ENCODE data around the gene C2orf49. TPM values are rescaled to one million over a fixed set of nuclear protein-coding genes. Genes with fewer than 3 reads are reported as not detected.

The C2orf49 gene
- total and polyA plus RNA-seq, 2 donors (not counting 3 experiments of a cell fraction or from before 2014, with no cell fraction given): 4.6 to 15.0 TPM

- Histone ChIP-seq H3K4me1 (ENCODE audit: control insufficient read depth, extremely low read depth, insufficient read depth, low read length) (peaks cover 41% of the 10 kb centered on the region), H3K4me2 (ENCODE audit: insufficient read depth, low read length) (peak overlapping the region; percentile 75), H2AFZ (ENCODE audit: low read depth, low read length) (no peak overlapping the region), H3K9me3 (replicated peaks; ENCODE audit: control insufficient read depth, insufficient read depth, low read length) (no peaks in the 10 kb centered on the region), H3K9me1 (replicated peaks; ENCODE audit: control insufficient read depth, extremely low read depth, insufficient read depth, low read length) (no peaks in the 10 kb centered on the region), H3K36me3 (ENCODE audit: control insufficient read depth in 2 of 2, extremely low read depth in 1 of 2, insufficient read depth in 2 of 2, low read length in 2 of 2) (peaks cover 5 to 12% of the 10 kb centered on the region in 2 experiments), H4K20me1 (replicated peaks; ENCODE audit: control insufficient read depth, extremely low read depth, insufficient read depth, low read length) (no peaks in the 10 kb centered on the region), H3K79me2 (ENCODE audit: control insufficient read depth, insufficient read depth, low read length) (peaks cover 63% of the 10 kb centered on the region), H3K27ac (ENCODE audit: insufficient read depth, low read depth, low read length) (peak overlapping the region; percentile 92), H3K4me3 (replicated peaks in 1 of 3; ENCODE audit: insufficient read depth in 1 of 3, low read depth in 1 of 3, low read length in 3 of 3) (peak overlapping the region; percentile 59 to 99 (median 99)), H3K9ac (replicated peaks; ENCODE audit: extremely low read depth, insufficient read depth, low read length) (peak overlapping the region; percentile 100), H3K27me3 (ENCODE audit: control insufficient read depth in 2 of 2, insufficient read depth in 2 of 2, low read length in 2 of 2) (no peaks in the 10 kb centered on the region)
- intact Hi-C loops (cut with micrococcal nuclease): loop anchor here (1.0 to 10.0 kb wide), 3 partner anchors 9 to 797 kb away; partner anchors contain the start of genes C2orf49 and UXS1
- BruUV-seq (replicated peaks): no TSS peak
- dilution Hi-C loops (cut with MboI; ENCODE audit: extremely low pct_ligation_motif_present, low sequenced_read_pairs): no loop called here
- POLR2A ChIA-PET: interaction anchor here (0.8 to 2.0 kb wide), 3 partner anchors 9 to 123 kb away, joined by 3 to 16 read pairs (median 3); no protein-coding TSS in a partner anchor
- peak; percentile 33 for DNase-seq (ENCODE audit: low read depth, low spot score)
- CTCF ChIA-PET: interaction anchor here (0.9 to 4.7 kb wide), 6 partner anchors 9 to 123 kb away, joined by 3 to 31 read pairs (median 8); no protein-coding TSS in a partner anchor
- TF ChIP-seq, protein P1, sequence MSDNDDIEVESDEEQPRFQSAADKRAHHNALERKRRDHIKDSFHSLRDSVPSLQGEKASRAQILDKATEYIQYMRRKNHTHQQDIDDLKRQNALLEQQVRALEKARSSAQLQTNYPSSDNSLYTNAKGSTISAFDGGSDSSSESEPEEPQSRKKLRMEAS (IDR thresholded peaks at IDR 0.05; ENCODE audit: insufficient read depth, insufficient read length): no peak
- TF ChIP-seq MYC (IDR thresholded peaks at IDR 0.05; ENCODE audit: low read depth, low read length) (no peak), POLR2A (IDR thresholded peaks at IDR 0.05; ENCODE audit: low read depth, low read length) (peak; percentile 12), FOS (IDR thresholded peaks at IDR 0.05; ENCODE audit: borderline replicate concordance, insufficient read depth, low read length) (no peak)
- no peak for FAIRE-seq
Measured at GRCh38 chr2:105397953-105398335, 60.6 kb downstream of the C2orf49 start.

DNA sequence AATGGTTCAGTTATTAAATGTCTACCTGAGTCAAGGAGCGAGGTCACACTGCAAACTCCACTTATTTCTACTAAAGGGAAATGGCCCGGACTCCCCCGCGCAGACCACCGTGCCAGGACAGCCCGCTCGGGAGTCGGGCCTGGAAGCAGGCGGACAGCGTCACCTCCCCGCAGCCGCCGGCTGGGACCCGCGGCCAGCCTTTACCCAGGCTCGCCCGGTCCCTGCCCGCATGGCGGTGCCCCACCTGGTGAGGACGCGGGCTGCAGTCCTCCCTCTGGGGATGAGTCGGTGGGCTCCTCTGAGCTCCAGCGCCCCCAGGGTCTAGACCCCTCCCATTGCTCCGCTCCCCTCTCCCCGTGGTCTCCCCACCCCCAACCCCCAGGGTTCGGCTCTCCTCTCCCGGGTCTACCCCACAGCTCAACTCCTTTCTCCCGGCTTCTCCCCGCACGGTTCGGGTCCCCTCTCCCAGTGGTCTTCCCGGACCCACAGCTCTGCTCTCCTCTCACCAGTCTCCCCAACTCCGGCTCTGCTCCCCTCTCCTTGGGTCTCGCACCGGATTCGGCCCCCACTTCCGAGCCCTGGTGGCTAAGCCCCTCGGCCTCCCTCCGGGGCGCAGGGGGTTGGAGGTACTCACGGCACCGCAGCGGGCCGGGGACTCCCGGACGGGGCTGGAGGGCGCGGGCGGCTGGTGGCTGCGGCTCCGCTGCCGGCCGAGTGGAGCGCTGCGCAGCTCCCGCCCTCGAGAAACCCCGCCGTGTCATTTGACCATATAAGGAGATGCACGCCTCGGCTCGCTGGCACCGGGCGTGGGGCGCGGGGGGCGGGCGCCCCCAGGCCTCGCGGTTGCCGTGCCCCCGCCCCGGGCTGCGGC is 61.2 kb downstream of the C2orf49 start, which contains the start of gene FHL2:
Gene FHL2 (minus strand): TSS at position 716 of the 871 bp plus-strand sequence. CDS start 12,535 bp downstream, outside the sequence.
- Histone ChIP-seq H2AFZ (ENCODE audit: low read depth, low read length) (peak within 1 kb of the TSS; percentile 75), H3K4me3 (replicated peaks in 1 of 3; ENCODE audit: insufficient read depth in 1 of 3, low read depth in 1 of 3, low read length in 3 of 3) (peak within 1 kb of the TSS; percentile 59 to 99 (median 99)), H3K9ac (replicated peaks; ENCODE audit: extremely low read depth, insufficient read depth, low read length) (peak within 1 kb of the TSS; percentile 100), H3K27me3 (ENCODE audit: control insufficient read depth in 2 of 2, insufficient read depth in 2 of 2, low read length in 2 of 2) (no peaks in the 10 kb centered on the region), H3K4me2 (ENCODE audit: insufficient read depth, low read length) (peak within 1 kb of the TSS; percentile 75), H3K9me3 (replicated peaks; ENCODE audit: control insufficient read depth, insufficient read depth, low read length) (no peaks in the 10 kb centered on the region), H3K9me1 (replicated peaks; ENCODE audit: control insufficient read depth, extremely low read depth, insufficient read depth, low read length) (no peaks in the 10 kb centered on the region), H3K36me3 (ENCODE audit: control insufficient read depth in 2 of 2, extremely low read depth in 1 of 2, insufficient read depth in 2 of 2, low read length in 2 of 2) (peaks cover 2 to 12% of the 10 kb centered on the region in 2 experiments), H3K79me2 (ENCODE audit: control insufficient read depth, insufficient read depth, low read length) (peaks cover 57% of the 10 kb centered on the region), H4K20me1 (replicated peaks; ENCODE audit: control insufficient read depth, extremely low read depth, insufficient read depth, low read length) (no peaks in the 10 kb centered on the region), H3K27ac (ENCODE audit: insufficient read depth, low read depth, low read length) (peak within 1 kb of the TSS; percentile 92), H3K4me1 (ENCODE audit: control insufficient read depth, extremely low read depth, insufficient read depth, low read length) (peaks cover 41% of the 10 kb centered on the region)
- ChIA-PET POLR2A (interaction anchor here (0.8 to 2.0 kb wide), 4 partner anchors 10 to 123 kb away, joined by 3 to 16 read pairs (median 5); no protein-coding TSS in a partner anchor), CTCF (interaction anchor here (0.9 to 1.9 kb wide), 4 partner anchors 9 to 122 kb away, joined by 3 to 12 read pairs (median 8); no protein-coding TSS in a partner anchor)
- TF ChIP-seq, protein P2, sequence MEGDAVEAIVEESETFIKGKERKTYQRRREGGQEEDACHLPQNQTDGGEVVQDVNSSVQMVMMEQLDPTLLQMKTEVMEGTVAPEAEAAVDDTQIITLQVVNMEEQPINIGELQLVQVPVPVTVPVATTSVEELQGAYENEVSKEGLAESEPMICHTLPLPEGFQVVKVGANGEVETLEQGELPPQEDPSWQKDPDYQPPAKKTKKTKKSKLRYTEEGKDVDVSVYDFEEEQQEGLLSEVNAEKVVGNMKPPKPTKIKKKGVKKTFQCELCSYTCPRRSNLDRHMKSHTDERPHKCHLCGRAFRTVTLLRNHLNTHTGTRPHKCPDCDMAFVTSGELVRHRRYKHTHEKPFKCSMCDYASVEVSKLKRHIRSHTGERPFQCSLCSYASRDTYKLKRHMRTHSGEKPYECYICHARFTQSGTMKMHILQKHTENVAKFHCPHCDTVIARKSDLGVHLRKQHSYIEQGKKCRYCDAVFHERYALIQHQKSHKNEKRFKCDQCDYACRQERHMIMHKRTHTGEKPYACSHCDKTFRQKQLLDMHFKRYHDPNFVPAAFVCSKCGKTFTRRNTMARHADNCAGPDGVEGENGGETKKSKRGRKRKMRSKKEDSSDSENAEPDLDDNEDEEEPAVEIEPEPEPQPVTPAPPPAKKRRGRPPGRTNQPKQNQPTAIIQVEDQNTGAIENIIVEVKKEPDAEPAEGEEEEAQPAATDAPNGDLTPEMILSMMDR (IDR thresholded peaks at IDR 0.05; ENCODE audit: extremely low read depth in 1 of 2, insufficient read depth in 1 of 2, low read depth in 1 of 2, low read length in 2 of 2): peak; percentile 40 to 62
- TF ChIP-seq POLR2AphosphoS5 (IDR thresholded peaks at IDR 0.05; ENCODE audit: insufficient read depth, low read depth, low read length): peak; percentile 96
- TF ChIP-seq POLR2A (IDR thresholded peaks at IDR 0.05; ENCODE audit: low read depth, low read length): peak; percentile 87
- TF ChIP-seq EZH2 (IDR thresholded peaks at IDR 0.05; ENCODE audit: borderline replicate concordance, low read depth, low read length, severe bottlenecking): no peak
- DNase-seq (ENCODE audit: low read depth, low spot score) (peak; percentile 77), FAIRE-seq (no peak)
- BruUV-seq (replicated peaks): no TSS peak
- intact Hi-C loops (cut with micrococcal nuclease): loop anchor here (1.0 to 10.0 kb wide), 3 partner anchors 28 to 796 kb away; partner anchors contain the start of genes C2orf49 and UXS1
- dilution Hi-C loops (cut with MboI; ENCODE audit: extremely low pct_ligation_motif_present, low sequenced_read_pairs): no loop called here

Measured in endothelial cell of umbilical vein (primary cell).